Adrenal gland (tissue), 12 donors: ENCODE measurements around the gene TTYH3. TPM values are rescaled to one million over a fixed set of nuclear protein-coding genes. Genes with fewer than 3 reads are reported as not detected.

Experiments
- DNase-seq, 7 donors: peaks; one replicate each; pipeline ENCODE4 v3.0.0-alpha.2; 2019 to 2020
- H3K27ac ChIP-seq, 5 donors: fragments of 200-600 bp; sonication (generic) in 4 of 5; 1 replicate in 3 of 5; 2 replicates in 2 of 5; pipeline versions ENCODE4 v1.5.1 to v1.8.0; 2016 to 2020; ENCODE audit warnings: mild to moderate bottlenecking in 1 of 5
- H3K27me3 ChIP-seq: fragments of 200-600 bp; 2 replicates; pipeline ENCODE4 v1.8.0; 2021
- H3K36me3 ChIP-seq, 2 donors: fragments of 200-600 bp; replicated peaks in 1 of 2; 1 replicate in 1 of 2; 2 replicates in 1 of 2; pipeline versions ENCODE4 v1.5.1 to v1.8.0; 2018 to 2022
- H3K4me1 ChIP-seq, 2 donors: fragments of 200-600 bp; replicated peaks in 1 of 2; 1 replicate in 1 of 2; 2 replicates in 1 of 2; pipeline versions ENCODE4 v1.5.1 to v1.8.0; 2018 to 2021
- H3K4me3 ChIP-seq, 4 donors: fragments of 200-600 bp; sonication (generic) in 3 of 4; one replicate each; pipeline ENCODE4 v1.5.1; 2016 to 2018
- H3K9me3 ChIP-seq, 3 donors: fragments of 200-600 bp; sonication (generic) in 1 of 3; replicated peaks in 1 of 3; 1 replicate in 2 of 3; 2 replicates in 1 of 3; pipeline versions ENCODE4 v1.5.1 to v1.8.0; 2016 to 2021
- POLR2A ChIP-seq, 2 donors: fragments of 450-650 bp; IDR thresholded peaks; one replicate each; pipeline ENCODE4 v1.6.1; 2017; ENCODE audit warnings: antibody characterized with exemption in 2 of 2, mild to moderate bottlenecking in 2 of 2, moderate library complexity in 1 of 2
- WGBS, 4 donors: extraction: QIAGEN DNeasy Blood & Tissue Kit in 2 of 4; methylation state at CpG; one replicate each; pipeline versions ENCODE4 v1.1.5 to v1.1.7; 2013 to 2017; 5-methylcytosine and 5-hydroxymethylcytosine counted together
- intact Hi-C, 2 donors: fragments of 100-400 bp; cut with DNase I; formaldehyde crosslinking; loops; one replicate each; pipeline versions ENCODE4 v1.14.1 to v1.15.0; 2022 to 2023
- polyA plus RNA-seq, 3 donors: library from polyadenylated mRNA; stranded (reverse); fragments of 200-250 nt in 2 of 3; fragments of 350-450 nt in 1 of 3; fragmentation: Illumina TruSeq in 1 of 3; extraction: RNeasy Lipid Tissue Mini Kit (QIAGEN cat#74804) in 1 of 3; gene quantifications; one replicate each; pipeline ENCODE4 v1.2.3, GENCODE V29; 2013 to 2014
- total RNA-seq, 9 donors: library from RNA; depleted of rRNA in 4 of 9; stranded (reverse); fragments of >200 nt in 4 of 9; fragments of 120-200 nt in 1 of 9; fragmentation: NEBNext Ultra II Directional in 1 of 9; extraction: Animal tissue kit (Norgen Biotek cat#: 25700) in 1 of 9; gene quantifications; one replicate each; pipeline versions ENCODE4 v1.1.0 to v1.2.4, GENCODE V29; 2013 to 2023
- TF ChIP-seq, protein P1 (sequence below), 6 experiments: fragments of 450-650 bp in 4 of 6; fragments of 200-600 bp in 2 of 6; sonication (generic) in 1 of 6; IDR thresholded peaks; 1 replicate in 5 of 6; 2 replicates in 1 of 6; pipeline versions ENCODE4 v1.5.1 to v1.8.0; 2016 to 2021; ENCODE audit warnings: antibody characterized with exemption in 6 of 6, mild to moderate bottlenecking in 2 of 6, moderate library complexity in 1 of 6
- donor health status: healthy with polysubstance abuse.
- donor health status: Bipolar disorder and iron deficiency.
- donor health status: DM: yes; HTN: yes; CAD: no.
- donor health status: DM: no; HTN: no; CAD: no.
- donor health status: DM: no; HTN: no; CAD: no.
- donor health status: DM: yes; HTN: yes; CAD: no.

TTYH3 gene
- total and polyA plus RNA-seq, 12 donors, result 5.2 to 86.3 (median 53.2) TPM

DNA sequence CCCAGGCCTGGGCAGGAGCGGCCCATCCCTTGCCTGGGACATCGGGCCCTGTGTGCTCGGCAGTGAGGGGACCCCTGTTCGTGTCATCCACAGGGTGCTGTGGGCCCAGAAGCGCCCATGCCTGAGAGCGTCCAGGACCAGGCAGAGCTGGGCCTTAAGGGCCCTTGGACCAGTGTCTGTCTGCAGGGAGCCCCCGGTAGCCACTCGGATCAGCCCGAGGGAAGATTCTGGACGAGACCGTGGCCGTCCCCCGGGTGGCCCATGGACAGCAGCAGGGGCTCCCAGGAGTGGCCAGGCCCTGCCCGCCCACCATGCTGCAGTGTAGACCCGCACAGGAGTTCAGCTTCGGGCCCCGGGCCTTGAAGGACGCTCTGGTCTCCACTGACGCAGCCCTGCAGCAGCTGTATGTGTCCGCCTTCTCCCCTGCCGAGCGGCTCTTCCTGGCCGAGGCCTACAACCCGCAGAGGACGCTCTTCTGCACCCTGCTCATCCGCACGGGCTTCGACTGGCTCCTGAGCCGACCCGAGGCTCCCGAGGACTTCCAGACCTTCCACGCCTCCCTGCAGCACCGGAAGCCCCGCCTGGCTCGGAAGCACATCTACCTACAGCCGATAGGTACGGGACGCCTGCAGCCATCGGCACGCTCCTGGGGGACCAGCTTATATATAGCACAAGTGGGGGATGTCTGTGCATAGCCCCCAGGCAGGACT lies 68.5 kb downstream of the TTYH3 start:
- Histone ChIP-seq H3K36me3 (no peaks in the 10 kb centered on the region), H3K27ac (no peak overlapping the region), H3K9me3 (no peaks in the 10 kb centered on the region), H3K4me1 (no peaks in the 10 kb centered on the region), H3K4me3 (no peak overlapping the region), H3K27me3 (no peaks in the 10 kb centered on the region)
- intact Hi-C loops, result no loop called here
- WGBS, 4 donors, result 89 to 93% (median 91%) methylated on average over 20 to 40 of the region's 40 CpGs
- TF ChIP-seq, protein P1, sequence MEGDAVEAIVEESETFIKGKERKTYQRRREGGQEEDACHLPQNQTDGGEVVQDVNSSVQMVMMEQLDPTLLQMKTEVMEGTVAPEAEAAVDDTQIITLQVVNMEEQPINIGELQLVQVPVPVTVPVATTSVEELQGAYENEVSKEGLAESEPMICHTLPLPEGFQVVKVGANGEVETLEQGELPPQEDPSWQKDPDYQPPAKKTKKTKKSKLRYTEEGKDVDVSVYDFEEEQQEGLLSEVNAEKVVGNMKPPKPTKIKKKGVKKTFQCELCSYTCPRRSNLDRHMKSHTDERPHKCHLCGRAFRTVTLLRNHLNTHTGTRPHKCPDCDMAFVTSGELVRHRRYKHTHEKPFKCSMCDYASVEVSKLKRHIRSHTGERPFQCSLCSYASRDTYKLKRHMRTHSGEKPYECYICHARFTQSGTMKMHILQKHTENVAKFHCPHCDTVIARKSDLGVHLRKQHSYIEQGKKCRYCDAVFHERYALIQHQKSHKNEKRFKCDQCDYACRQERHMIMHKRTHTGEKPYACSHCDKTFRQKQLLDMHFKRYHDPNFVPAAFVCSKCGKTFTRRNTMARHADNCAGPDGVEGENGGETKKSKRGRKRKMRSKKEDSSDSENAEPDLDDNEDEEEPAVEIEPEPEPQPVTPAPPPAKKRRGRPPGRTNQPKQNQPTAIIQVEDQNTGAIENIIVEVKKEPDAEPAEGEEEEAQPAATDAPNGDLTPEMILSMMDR (IDR thresholded peaks at IDR 0.05), result no peak
- no peak for TF ChIP-seq POLR2A (IDR thresholded peaks at IDR 0.05)
- no peak for DNase-seq

DNA sequence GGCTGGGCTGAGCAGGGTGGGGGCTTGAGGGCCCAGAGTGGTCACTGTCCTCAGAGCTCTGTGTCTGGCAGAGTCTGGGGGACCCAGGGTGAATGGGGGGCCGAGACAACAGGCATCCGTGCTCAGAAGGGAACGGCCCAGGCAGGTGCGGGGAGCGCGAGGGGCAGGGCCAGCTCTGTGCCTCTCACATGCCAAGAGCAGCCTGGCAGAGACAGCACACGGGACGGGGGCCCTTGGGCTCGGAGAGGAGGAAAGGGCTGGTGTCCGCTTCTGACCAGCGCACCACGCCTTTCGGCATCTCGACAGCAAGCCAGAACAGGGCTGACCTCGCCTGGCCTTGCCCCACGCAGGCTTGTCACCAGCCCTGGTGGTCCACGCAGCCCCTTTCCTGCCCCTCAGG lies 69.6 kb downstream of the TTYH3 start:
- Histone ChIP-seq H3K27ac (no peak overlapping the region), H3K4me1 (no peaks in the 10 kb centered on the region), H3K9me3 (no peaks in the 10 kb centered on the region), H3K36me3 (no peaks in the 10 kb centered on the region), H3K4me3 (no peak overlapping the region), H3K27me3 (no peaks in the 10 kb centered on the region)
- DNase-seq, result no peak
- intact Hi-C loops, result no loop called here
- WGBS, 4 donors, result 82 to 93% (median 85%) methylated on average over 6 to 17 of the region's 17 CpGs; no CpG with 5 or more reads in 1 of the 4 donors
- TF ChIP-seq POLR2A (IDR thresholded peaks at IDR 0.05), result no peak
- TF ChIP-seq, protein P1 (IDR thresholded peaks at IDR 0.05), result no peak

DNA sequence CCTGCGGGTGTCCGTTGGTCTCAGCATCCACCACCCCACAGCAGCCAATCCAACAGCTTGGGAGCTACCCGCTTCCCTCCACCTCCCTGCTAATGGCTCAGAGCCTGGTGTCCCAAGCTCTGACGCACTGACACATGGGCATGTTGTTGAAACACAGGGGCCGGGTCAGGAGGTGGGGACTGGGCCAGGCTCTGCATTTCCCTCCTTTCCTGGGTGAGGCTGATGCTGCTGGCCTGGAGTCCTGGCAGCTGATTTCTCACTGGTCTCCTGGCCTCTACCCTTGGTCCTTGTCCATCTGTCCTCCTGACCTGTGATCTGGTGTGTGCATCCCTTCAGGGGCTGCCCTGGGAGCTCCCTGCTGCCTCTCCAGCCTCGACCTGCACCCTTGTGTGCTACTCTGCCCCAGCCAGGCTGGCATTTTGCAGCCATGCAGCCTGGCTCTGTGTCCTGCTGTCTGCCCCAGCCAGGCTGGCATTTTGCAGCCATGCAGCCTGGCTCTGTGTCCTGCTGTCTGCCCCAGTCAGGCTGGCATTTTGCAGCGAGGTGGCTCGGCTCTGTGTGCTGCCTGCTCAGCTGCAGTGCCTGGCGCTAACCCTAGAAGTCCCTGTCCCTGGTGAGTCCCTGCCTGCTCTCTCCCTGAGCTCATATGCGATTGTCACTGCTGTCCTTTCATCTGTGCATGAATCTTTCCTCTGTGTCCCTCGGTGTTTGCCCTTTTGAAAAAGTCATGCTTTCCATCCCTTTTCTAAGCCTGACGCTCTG lies 70.2 kb downstream of the TTYH3 start:
- intact Hi-C loops, result no loop called here
- no peaks in the 10 kb centered on the region for H3K27me3 ChIP-seq
- TF ChIP-seq, protein P1 (IDR thresholded peaks at IDR 0.05), result no peak
- peak in 6 of 7 donors; percentile 41 to 80 (median 54) for DNase-seq
- no peaks in the 10 kb centered on the region for H3K9me3 ChIP-seq
- H3K4me3 ChIP-seq, result no peak overlapping the region
- H3K27ac ChIP-seq, result no peak overlapping the region
- WGBS, 4 donors, result 54 to 81% (median 62%) methylated on average over 4 to 12 of the region's 12 CpGs
- no peaks in the 10 kb centered on the region for H3K36me3 ChIP-seq
- no peaks in the 10 kb centered on the region for H3K4me1 ChIP-seq

DNA sequence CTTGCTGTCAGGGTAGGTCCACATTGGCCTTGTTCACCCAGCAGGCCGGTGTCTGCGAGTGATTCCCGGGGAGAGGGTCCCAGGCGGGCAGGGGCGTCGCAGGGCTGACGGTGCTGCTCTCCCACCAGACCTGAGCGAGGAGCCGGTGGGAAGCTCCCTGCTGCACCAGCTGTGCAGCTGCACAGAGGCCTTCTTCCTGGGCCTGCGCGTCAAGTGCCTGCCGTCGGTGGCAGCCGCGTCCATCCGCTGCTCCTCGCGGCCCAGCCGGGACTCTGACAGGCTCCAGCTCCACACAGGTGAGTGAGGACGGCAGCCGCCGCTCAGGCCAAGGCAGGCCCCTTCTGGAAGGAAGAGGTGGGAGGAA lies 70.8 kb downstream of the TTYH3 start:
- intact Hi-C loops, result no loop called here
- no peaks in the 10 kb centered on the region for H3K27me3 ChIP-seq
- no peak for DNase-seq
- WGBS, 4 donors, result 90 to 100% (median 92%) methylated on average over 5 to 22 of the region's 22 CpGs
- H3K9me3 ChIP-seq, result no peaks in the 10 kb centered on the region
- no peak overlapping the region for H3K4me3 ChIP-seq
- no peaks in the 10 kb centered on the region for H3K36me3 ChIP-seq
- TF ChIP-seq, protein P1 (IDR thresholded peaks at IDR 0.05), result no peak
- no peak for TF ChIP-seq POLR2A (IDR thresholded peaks at IDR 0.05)
- H3K27ac ChIP-seq, result no peak overlapping the region
- H3K4me1 ChIP-seq, result no peaks in the 10 kb centered on the region
